Duodenal mucosa (tissue), 2 donors: ENCODE results near the gene USH2A.
"Not testable (repeated sequence)": the region's sequence is repeated elsewhere in the genome, so short reads cannot be mapped to it uniquely, and the experiment has no call there.

Experiments
- H3K27ac ChIP-seq: one replicate; pipeline ENCODE4 v1.7.0; 2013; ENCODE audit warnings: low read depth, low read length
- H3K27me3 ChIP-seq, 2 donors: one replicate each; pipeline ENCODE4 v1.7.0; 2013; ENCODE audit warnings: low read length in 2 of 2, control low read depth in 1 of 2; ENCODE audit not compliant: insufficient read depth in 2 of 2, control insufficient read depth in 1 of 2
- H3K36me3 ChIP-seq, 2 donors: one replicate each; pipeline ENCODE4 v1.7.0; 2013; ENCODE audit warnings: low read length in 2 of 2, control low read depth in 1 of 2; ENCODE audit not compliant: insufficient read depth in 2 of 2, control insufficient read depth in 1 of 2
- H3K4me1 ChIP-seq, 2 donors: one replicate each; pipeline ENCODE4 v1.7.0; 2013; ENCODE audit warnings: low read length in 2 of 2, control low read depth in 1 of 2; ENCODE audit not compliant: insufficient read depth in 2 of 2, control insufficient read depth in 1 of 2
- H3K4me3 ChIP-seq, 2 donors: one replicate each; pipeline ENCODE4 v1.7.0; 2013; ENCODE audit warnings: low read length in 2 of 2, low read depth in 1 of 2
- H3K9ac ChIP-seq, 2 donors: one replicate each; pipeline ENCODE4 v1.7.0; 2013; ENCODE audit warnings: low read length in 2 of 2, low read depth in 1 of 2
- H3K9me3 ChIP-seq, 2 donors: one replicate each; pipeline ENCODE4 v1.7.0; 2013; ENCODE audit warnings: low read length in 2 of 2, control low read depth in 1 of 2; ENCODE audit not compliant: control insufficient read depth in 1 of 2

Gene USH2A

GRCh38 chr1:216390956-216391355 is 32.3 kb downstream of the USH2A start:
- no peaks in the 10 kb centered on the region for H3K9me3 ChIP-seq

GRCh38 chr1:216389774-216390173 is 33.5 kb downstream of the USH2A start:
- no peak overlapping the region for H3K4me3 ChIP-seq
- H3K9me3 ChIP-seq = no peaks in the 10 kb centered on the region
- no peaks in the 10 kb centered on the region for H3K36me3 ChIP-seq
- no peaks in the 10 kb centered on the region for H3K4me1 ChIP-seq
- H3K27ac ChIP-seq = no peak overlapping the region
- H3K27me3 ChIP-seq = no peaks in the 10 kb centered on the region
- H3K9ac ChIP-seq = no peak overlapping the region

More at GRCh38 chr1:216390956-216391355, 32.3 kb downstream of the USH2A start:
- Histone ChIP-seq H3K27ac (no peak overlapping the region), H3K4me3 (no peak overlapping the region), H3K9ac (no peak overlapping the region), H3K4me1 (no peaks in the 10 kb centered on the region), H3K27me3 (no peaks in the 10 kb centered on the region), H3K36me3 (no peaks in the 10 kb centered on the region)

- Histone ChIP-seq H3K27me3 (no peaks in the 10 kb centered on the region), H3K9ac (no peak overlapping the region), H3K36me3 (no peaks in the 10 kb centered on the region), H3K27ac (no peak overlapping the region), H3K4me3 (no peak overlapping the region), H3K9me3 (no peaks in the 10 kb centered on the region), H3K4me1 (no peaks in the 10 kb centered on the region)
Observed at GRCh38 chr1:216388558-216388957, 34.7 kb downstream of the USH2A start.

- H3K27ac ChIP-seq = no peak overlapping the region
- no peaks in the 10 kb centered on the region for H3K9me3 ChIP-seq
- H3K9ac ChIP-seq = no peak overlapping the region
- H3K4me3 ChIP-seq = no peak overlapping the region
- no peaks in the 10 kb centered on the region for H3K27me3 ChIP-seq
- no peaks in the 10 kb centered on the region for H3K36me3 ChIP-seq
- no peaks in the 10 kb centered on the region for H3K4me1 ChIP-seq
Observed at GRCh38 chr1:216387782-216388181, 35.5 kb downstream of the USH2A start.

- Histone ChIP-seq H3K27me3 (no peaks in the 10 kb centered on the region), H3K9ac (no peak overlapping the region), H3K27ac (no peak overlapping the region), H3K36me3 (no peaks in the 10 kb centered on the region), H3K4me3 (no peak overlapping the region), H3K9me3 (no peaks in the 10 kb centered on the region), H3K4me1 (no peaks in the 10 kb centered on the region)
Observed at GRCh38 chr1:216379441-216379840, 43.8 kb downstream of the USH2A start.

GRCh38 chr1:216368249-216368648 is 55.0 kb downstream of the USH2A start:
- H3K4me3 ChIP-seq = no peak overlapping the region
- no peaks in the 10 kb centered on the region for H3K27me3 ChIP-seq
- H3K36me3 ChIP-seq = no peaks in the 10 kb centered on the region
- no peak overlapping the region for H3K27ac ChIP-seq
- no peaks in the 10 kb centered on the region for H3K4me1 ChIP-seq
- no peak overlapping the region for H3K9ac ChIP-seq
- no peaks in the 10 kb centered on the region for H3K9me3 ChIP-seq

- no peaks in the 10 kb centered on the region for H3K9me3 ChIP-seq
- no peaks in the 10 kb centered on the region for H3K27me3 ChIP-seq
- no peak overlapping the region for H3K27ac ChIP-seq
- H3K9ac ChIP-seq = no peak overlapping the region
- no peaks in the 10 kb centered on the region for H3K4me1 ChIP-seq
- H3K36me3 ChIP-seq = no peaks in the 10 kb centered on the region
- H3K4me3 ChIP-seq = no peak overlapping the region
Observed at GRCh38 chr1:216366979-216367378, 56.3 kb downstream of the USH2A start.

GRCh38 chr1:216356945-216357344 is 66.3 kb downstream of the USH2A start:
- Histone ChIP-seq H3K9me3 (no peaks in the 10 kb centered on the region), H3K36me3 (no peaks in the 10 kb centered on the region), H3K4me1 (no peaks in the 10 kb centered on the region), H3K4me3 (no peak overlapping the region), H3K27me3 (no peaks in the 10 kb centered on the region), H3K9ac (no peak overlapping the region), H3K27ac (no peak overlapping the region)

GRCh38 chr1:216350186-216350585 is 73.1 kb downstream of the USH2A start:
- no peaks in the 10 kb centered on the region for H3K27me3 ChIP-seq
- no peaks in the 10 kb centered on the region for H3K36me3 ChIP-seq
- no peak overlapping the region for H3K9ac ChIP-seq
- no peaks in the 10 kb centered on the region for H3K9me3 ChIP-seq
- H3K4me1 ChIP-seq = no peaks in the 10 kb centered on the region
- H3K27ac ChIP-seq = no peak overlapping the region
- no peak overlapping the region for H3K4me3 ChIP-seq

- H3K9ac ChIP-seq = no peak overlapping the region
- no peaks in the 10 kb centered on the region for H3K36me3 ChIP-seq
- no peaks in the 10 kb centered on the region for H3K27me3 ChIP-seq
- H3K9me3 ChIP-seq = no peaks in the 10 kb centered on the region
- no peaks in the 10 kb centered on the region for H3K4me1 ChIP-seq
- H3K4me3 ChIP-seq = no peak overlapping the region
- H3K27ac ChIP-seq = no peak overlapping the region
Observed at GRCh38 chr1:216346526-216346925, 76.7 kb downstream of the USH2A start.

GRCh38 chr1:216340542-216340941 is 82.7 kb downstream of the USH2A start:
- H3K36me3 ChIP-seq, H3K9ac ChIP-seq, H3K4me3 ChIP-seq, H3K4me1 ChIP-seq, H3K27ac ChIP-seq, H3K9me3 ChIP-seq, H3K27me3 ChIP-seq: not testable (repeated sequence)
